Activated CD8-positive, alpha-beta memory T cell treated with anti-CD3 and anti-CD28 coated beads for 1 hour (primary cell): ENCODE results near the gene AGBL4.

Experiments
- DNase-seq, 2 donors: peaks; one replicate each; pipeline ENCODE4 v3.0.0-alpha.2; 2020; ENCODE audit warnings: low read depth in 1 of 2; ENCODE audit errors: extremely low read depth in 1 of 2

Gene AGBL4

DNA sequence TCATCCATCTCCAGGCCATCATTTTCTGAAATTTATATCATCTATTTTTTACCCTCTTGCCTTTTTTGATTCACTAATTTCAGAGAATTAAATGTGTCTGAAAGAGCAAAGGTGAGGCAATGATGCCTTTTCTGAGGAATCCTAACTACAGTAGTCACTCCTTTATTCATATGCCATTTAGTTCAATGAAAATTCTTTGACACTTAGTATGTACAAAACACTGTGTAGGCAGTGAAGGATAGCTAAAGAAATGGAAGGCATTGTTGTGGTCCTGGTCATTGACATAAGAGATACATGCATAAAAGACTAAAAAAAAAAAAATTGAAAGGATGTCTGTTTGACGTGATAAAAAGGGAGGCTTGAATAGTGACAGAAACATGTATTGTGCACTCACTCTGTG, 1075.2 kb downstream of the AGBL4 start:
- DNase-seq: no peak

- DNase-seq: no peak
Measured at GRCh38 chr1:48947761-48948537, 1075.8 kb downstream of the AGBL4 start.

GRCh38 chr1:48946070-48946469, 1077.7 kb downstream of the AGBL4 start:
- DNase-seq: no peak

GRCh38 chr1:48944811-48945210, 1078.9 kb downstream of the AGBL4 start:
- no peak for DNase-seq

DNA sequence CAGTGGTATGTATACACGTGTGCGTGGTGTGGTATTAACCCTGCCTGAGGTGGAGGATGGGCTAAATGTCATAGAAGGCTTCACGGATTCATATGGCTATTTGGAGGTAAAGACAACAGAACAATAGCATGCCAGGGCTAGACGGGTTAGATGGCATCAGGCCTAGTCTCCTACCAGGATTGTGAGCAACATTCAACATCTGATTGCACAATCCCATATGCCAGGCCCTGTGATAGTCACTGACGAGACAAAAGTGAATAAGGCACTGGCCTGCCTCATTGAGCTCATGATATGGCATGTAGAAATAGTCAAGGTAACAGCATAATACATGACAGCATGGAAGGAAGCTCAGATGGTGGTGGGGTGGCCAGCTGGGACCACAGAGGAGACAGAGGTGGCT, 1079.9 kb downstream of the AGBL4 start:
- DNase-seq: no peak

GRCh38 chr1:48943393-48943792, 1080.4 kb downstream of the AGBL4 start:
- DNase-seq: no peak

DNA sequence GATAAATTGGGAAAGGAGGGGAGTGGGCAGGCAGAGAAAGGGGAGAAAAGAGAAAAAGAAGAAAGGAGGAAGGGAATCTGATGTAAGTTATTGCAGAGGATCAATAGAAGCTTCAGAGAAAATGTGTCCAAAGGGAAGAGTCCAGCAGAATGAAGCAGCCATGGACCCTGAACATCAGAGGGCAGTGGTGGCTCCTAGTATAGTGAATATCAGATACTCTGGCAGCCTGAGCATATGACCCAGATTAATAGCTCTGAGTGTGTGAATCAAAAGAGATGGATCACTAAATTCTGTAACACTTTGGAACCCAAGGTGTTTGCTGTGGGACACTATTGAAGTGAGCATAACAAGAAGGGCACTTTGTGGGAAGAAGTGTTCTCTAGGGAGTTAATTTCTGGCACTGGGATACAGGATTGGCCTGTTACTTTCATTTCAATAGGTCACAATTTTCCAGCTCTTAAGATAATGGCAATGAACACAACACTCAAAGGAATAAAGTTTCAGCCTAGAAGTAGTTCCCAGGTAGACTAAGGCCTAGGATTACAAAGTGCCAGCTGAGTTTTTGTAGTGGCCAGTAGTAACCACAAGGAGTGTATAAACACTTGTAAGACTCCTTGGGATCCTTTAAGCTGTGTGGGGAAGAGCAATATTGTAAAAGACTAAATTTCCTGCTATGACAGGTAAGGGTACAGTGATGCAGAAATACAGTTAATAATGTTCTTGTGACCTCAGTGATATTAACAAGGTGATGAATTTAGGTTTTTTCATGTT, 1082.6 kb downstream of the AGBL4 start:
- no peak for DNase-seq

- no peak for DNase-seq
Measured at GRCh38 chr1:48940354-48940753, 1083.4 kb downstream of the AGBL4 start.

DNA sequence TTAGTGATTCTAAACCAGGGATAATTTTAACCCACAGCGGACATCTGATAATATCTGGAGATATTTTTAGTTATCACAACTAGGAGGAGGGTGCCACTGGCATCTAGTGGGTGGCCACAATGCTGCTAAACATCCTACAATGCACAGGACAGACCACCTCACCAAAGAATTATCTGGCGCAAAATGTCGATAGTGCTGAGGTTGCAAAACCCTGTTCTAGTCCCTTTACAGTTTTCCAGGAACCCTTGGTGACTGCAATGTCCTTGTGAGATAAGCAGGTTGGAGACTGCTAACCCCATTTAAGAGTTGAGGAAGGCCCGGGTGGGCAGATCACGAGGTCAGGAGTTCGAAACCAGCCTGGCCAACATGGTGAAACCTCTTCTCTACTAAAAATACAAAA, 1083.9 kb downstream of the AGBL4 start:
- DNase-seq: no peak

DNA sequence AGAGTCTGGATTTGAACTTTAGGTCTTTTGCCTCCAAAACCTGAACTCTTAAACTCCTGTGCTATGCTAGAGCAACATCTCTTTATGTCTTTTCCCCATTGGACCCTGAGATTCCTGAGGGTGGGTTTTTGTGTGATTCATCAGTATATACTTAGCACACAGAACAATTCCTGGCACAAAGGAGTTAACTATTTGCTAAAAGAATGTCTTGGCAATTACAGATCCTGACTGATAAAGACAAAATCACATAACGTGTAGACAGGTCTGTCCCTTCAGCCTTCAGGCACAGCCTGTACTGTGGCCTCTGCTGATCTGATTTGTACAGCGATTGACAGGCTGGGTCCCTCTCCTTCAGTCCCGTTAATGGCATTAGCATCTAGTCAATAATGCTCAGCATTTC, 1084.7 kb downstream of the AGBL4 start:
- no peak for DNase-seq

DNA sequence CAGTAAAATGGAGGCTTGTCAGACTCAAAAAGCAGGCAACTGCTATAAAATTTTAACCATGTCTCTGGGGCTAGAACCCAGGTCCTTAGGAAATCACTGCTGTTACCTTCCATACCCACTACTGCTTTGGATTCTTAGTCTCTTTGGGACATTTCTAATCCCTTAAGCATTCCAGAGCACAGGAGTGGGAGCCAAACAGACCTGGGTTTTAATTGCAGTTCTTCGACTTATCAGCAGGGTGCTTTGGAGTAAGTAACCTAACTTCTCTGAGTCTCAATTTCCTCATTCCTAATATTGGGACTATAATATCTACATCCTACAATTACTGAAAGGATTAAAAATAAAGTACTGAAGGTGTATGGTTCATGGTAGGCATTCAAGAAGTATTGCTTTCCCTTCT, 1086.0 kb downstream of the AGBL4 start:
- DNase-seq: no peak

- DNase-seq: no peak
Measured at GRCh38 chr1:48936436-48936835, 1087.3 kb downstream of the AGBL4 start.

DNA sequence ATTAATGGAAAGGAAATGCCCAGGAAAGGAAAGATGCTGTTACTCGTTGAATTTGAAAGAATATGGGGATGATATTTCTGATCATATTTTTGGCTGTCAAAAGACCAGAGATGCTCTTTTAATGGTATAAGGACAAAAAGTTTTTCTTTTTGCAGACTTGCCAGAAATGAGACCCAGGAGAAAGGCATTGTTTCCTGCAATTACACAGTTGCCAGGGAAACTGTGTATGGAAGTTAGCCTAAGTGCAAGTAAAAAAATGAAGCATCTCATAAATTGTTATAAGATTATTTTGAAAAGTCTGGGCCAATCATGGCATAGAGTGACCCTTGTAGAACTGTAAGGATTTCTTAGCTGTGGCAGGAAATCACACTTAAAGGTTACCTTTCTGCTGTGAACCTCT, 1091.4 kb downstream of the AGBL4 start:
- DNase-seq: no peak

DNA sequence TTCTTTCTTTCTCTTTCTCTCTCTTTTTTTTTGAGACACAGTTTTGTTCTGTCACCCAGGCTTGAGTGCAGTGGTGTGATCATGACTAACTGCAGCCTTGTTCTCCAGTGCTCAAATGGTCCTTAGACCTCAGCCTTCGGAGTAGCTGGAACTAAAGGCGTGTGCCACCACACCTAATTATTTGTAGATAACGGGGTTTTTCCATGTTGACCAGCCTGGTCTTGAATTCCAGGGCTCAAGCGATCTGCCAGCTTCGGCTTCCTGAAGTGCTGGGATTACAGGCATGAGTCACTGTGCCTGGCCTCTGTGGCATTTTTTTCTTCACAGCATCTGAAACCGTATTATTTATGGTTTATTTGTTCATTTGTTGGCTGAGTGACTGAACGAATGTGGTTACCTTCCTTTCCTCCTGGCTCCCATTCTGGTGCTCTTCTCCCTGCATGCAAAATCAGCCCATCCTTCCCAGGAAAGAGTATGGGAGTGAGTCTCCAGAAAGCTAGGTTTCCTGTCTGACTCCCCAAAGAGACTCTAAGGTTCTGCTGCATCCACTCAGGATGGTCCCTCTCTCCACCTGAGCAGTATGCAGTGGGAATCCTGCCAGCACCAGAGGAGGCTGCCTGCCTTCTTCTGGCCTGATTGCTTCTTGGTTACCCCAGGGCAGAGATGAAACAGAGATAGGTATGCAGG, 1092.1 kb downstream of the AGBL4 start:
- DNase-seq: no peak

DNA sequence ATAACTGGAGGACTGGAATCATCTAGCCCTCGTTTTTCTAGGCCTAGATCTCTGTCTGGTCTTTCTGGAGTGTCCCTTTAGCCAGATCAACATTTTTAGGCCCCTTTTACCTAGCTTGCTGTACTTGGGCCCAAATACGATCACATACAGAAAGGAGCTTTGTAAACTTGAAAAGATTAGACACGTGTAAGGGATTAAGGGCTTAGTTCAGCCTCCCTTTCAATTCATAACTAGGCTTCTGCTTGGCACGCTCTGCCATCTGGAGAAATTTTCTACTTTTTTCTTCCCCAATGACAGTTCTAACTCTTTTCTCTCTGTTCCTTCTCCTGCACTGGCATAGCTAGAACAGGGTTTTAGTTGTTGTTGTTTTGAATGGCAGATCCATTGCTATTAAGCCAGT, 1093.7 kb downstream of the AGBL4 start:
- no peak for DNase-seq

- no peak for DNase-seq
Measured at GRCh38 chr1:48924099-48924498, 1099.7 kb downstream of the AGBL4 start.

GRCh38 chr1:48923116-48923515, 1100.6 kb downstream of the AGBL4 start:
- no peak for DNase-seq

DNA sequence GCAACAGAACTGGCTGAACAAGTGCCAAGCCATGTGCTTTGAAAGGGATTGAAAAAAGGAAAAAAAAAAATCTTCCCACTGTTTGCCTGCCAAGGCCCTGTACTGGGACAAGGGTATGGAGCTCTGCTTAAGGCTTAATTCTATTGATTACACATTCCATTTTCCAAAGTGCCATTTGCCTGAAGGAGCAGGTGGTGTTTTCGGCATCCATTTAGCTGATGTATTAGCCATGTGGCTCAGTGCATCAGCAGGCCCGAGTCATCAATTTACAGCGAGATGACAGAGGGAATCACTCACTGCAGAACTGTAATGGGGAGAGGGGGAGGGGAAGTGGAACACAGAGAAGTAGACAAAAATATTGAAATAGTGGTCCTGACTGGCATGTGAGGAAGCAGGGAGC, 1102.9 kb downstream of the AGBL4 start:
- DNase-seq: no peak

GRCh38 chr1:48917901-48918603, 1105.7 kb downstream of the AGBL4 start:
- DNase-seq: no peak

- DNase-seq: no peak
Measured at GRCh38 chr1:48917070-48917454, 1106.7 kb downstream of the AGBL4 start.
